Measurements from ENCODE around the gene KIF1C. TPM values are rescaled to one million over a fixed set of nuclear protein-coding genes. Genes with fewer than 3 reads are reported as not detected.
A peak's percentile ranks its signal among the peaks of the same experiment; 100 is the strongest.

The KIF1C gene
- total RNA-seq, 2 donors from 2014 or later, result 59.5 to 88.9 TPM

GRCh38 chr17:5032865-5033264, 35.1 kb downstream of the KIF1C start:
- WGBS, result 84% methylated on average over 6 of the region's 6 CpGs
- H3K27me3 ChIP-seq (replicated peaks; ENCODE audit: insufficient read depth), result no peaks in the 10 kb centered on the region
- no peak for TF ChIP-seq POLR2AphosphoS5 (IDR thresholded peaks at IDR 0.05)
- TF ChIP-seq CTCF (IDR thresholded peaks at IDR 0.05), result no peak
- TF ChIP-seq POLR2A (IDR thresholded peaks at IDR 0.05), result no peak
- H3K4me1 ChIP-seq (replicated peaks), result no peaks in the 10 kb centered on the region
- no peak overlapping the region for H3K4me3 ChIP-seq
- DNase-seq (ENCODE audit: low spot score), result no peak
- intact Hi-C loops (cut with DNase I), result no loop called here
- H3K36me3 ChIP-seq, result no peaks in the 10 kb centered on the region
- no peaks in the 10 kb centered on the region for H3K9me3 ChIP-seq
- no peak overlapping the region for H3K27ac ChIP-seq

- DNase-seq (ENCODE audit: low spot score), result no peak
- Histone ChIP-seq H3K9me3 (no peaks in the 10 kb centered on the region), H3K36me3 (no peaks in the 10 kb centered on the region), H3K4me3 (no peak overlapping the region), H3K4me1 (replicated peaks) (no peaks in the 10 kb centered on the region), H3K27me3 (replicated peaks; ENCODE audit: insufficient read depth) (no peaks in the 10 kb centered on the region), H3K27ac (no peak overlapping the region)
- 82% methylated on average over 11 of the region's 13 CpGs for WGBS
- intact Hi-C loops (cut with DNase I), result no loop called here
- TF ChIP-seq POLR2AphosphoS5 (IDR thresholded peaks at IDR 0.05), result no peak
- TF ChIP-seq POLR2A (IDR thresholded peaks at IDR 0.05), result no peak
- TF ChIP-seq CTCF (IDR thresholded peaks at IDR 0.05), result no peak
These were observed 35.7 kb downstream of the KIF1C start for GRCh38 chr17:5033352-5034015.

GRCh38 chr17:5034063-5034462, 36.3 kb downstream of the KIF1C start:
- DNase-seq (ENCODE audit: low spot score), result no peak
- Histone ChIP-seq H3K27me3 (replicated peaks; ENCODE audit: insufficient read depth) (no peaks in the 10 kb centered on the region), H3K4me3 (no peak overlapping the region), H3K27ac (no peak overlapping the region), H3K9me3 (no peaks in the 10 kb centered on the region), H3K36me3 (no peaks in the 10 kb centered on the region), H3K4me1 (replicated peaks) (no peaks in the 10 kb centered on the region)
- intact Hi-C loops (cut with DNase I), result no loop called here
- 95% methylated on average over 5 of the region's 5 CpGs for WGBS
- no peak for TF ChIP-seq POLR2A (IDR thresholded peaks at IDR 0.05)
- TF ChIP-seq POLR2AphosphoS5 (IDR thresholded peaks at IDR 0.05), result no peak
- TF ChIP-seq CTCF (IDR thresholded peaks at IDR 0.05), result no peak

GRCh38 chr17:5034651-5035050, 36.9 kb downstream of the KIF1C start:
- no peaks in the 10 kb centered on the region for H3K9me3 ChIP-seq
- no peaks in the 10 kb centered on the region for H3K27me3 ChIP-seq (replicated peaks; ENCODE audit: insufficient read depth)
- no peak overlapping the region for H3K4me3 ChIP-seq
- no peak overlapping the region for H3K27ac ChIP-seq
- 82% methylated on average over 14 of the region's 14 CpGs for WGBS
- no peaks in the 10 kb centered on the region for H3K4me1 ChIP-seq (replicated peaks)
- intact Hi-C loops (cut with DNase I), result no loop called here
- no peak for TF ChIP-seq POLR2A (IDR thresholded peaks at IDR 0.05)
- no peak for TF ChIP-seq CTCF (IDR thresholded peaks at IDR 0.05)
- no peak for TF ChIP-seq POLR2AphosphoS5 (IDR thresholded peaks at IDR 0.05)
- no peak for DNase-seq (ENCODE audit: low spot score)
- H3K36me3 ChIP-seq, result no peaks in the 10 kb centered on the region

- no peaks in the 10 kb centered on the region for H3K4me1 ChIP-seq (replicated peaks)
- no peaks in the 10 kb centered on the region for H3K27me3 ChIP-seq (replicated peaks; ENCODE audit: insufficient read depth)
- peak within 1 kb of the TSS; percentile 25 to 26 for H3K4me3 ChIP-seq
- no peaks in the 10 kb centered on the region for H3K36me3 ChIP-seq
- H3K27ac ChIP-seq, result no peak within 1 kb of the TSS
- intact Hi-C loops (cut with DNase I), result no loop called here
- 4% methylated on average over 24 of the region's 24 CpGs for WGBS
- H3K9me3 ChIP-seq, result no peaks in the 10 kb centered on the region
- peak; percentile 32 for DNase-seq (ENCODE audit: low spot score)
- TF ChIP-seq POLR2A (IDR thresholded peaks at IDR 0.05) (peak; percentile 27), POLR2AphosphoS5 (IDR thresholded peaks at IDR 0.05) (no peak)
These were observed 37.6 kb downstream of the KIF1C start, which contains the start of gene SLC52A1 for GRCh38 chr17:5035315-5035714. Gene SLC52A1, minus strand, starts transcription at chr17:5035426. Its CDS starts 820 bp downstream, at chr17:5034606.

Data from prostate gland (tissue), 2 donors.